HG03159 (cell line): Measurements from ENCODE around the gene ADH7.
"Not testable (repeated sequence)": the region's sequence is repeated elsewhere in the genome, so short reads cannot be mapped to it uniquely, and the experiment has no call there.

Experiments used
- ATAC-seq: cut with Tn5 transposase; IDR thresholded peaks from one replicate; pipeline ENCODE4 v1.9.1; 2021; ENCODE audit warnings: mild to moderate bottlenecking, moderate library complexity; ENCODE audit not compliant: unreplicated experiment

ADH7 gene

GRCh38 chr4:99381588-99382175 lies 53.5 kb downstream of the ADH7 start:
- peak; percentile 64 for ATAC-seq

- ATAC-seq: no peak
These were observed 55.6 kb downstream of the ADH7 start for GRCh38 chr4:99379571-99379970.

GRCh38 chr4:99378876-99379275 lies 56.3 kb downstream of the ADH7 start:
- ATAC-seq: no peak

GRCh38 chr4:99377341-99377740 lies 57.8 kb downstream of the ADH7 start:
- ATAC-seq: not testable (repeated sequence)

- ATAC-seq: not testable (repeated sequence)
These were observed 62.7 kb downstream of the ADH7 start for GRCh38 chr4:99372464-99372863.

- not testable (repeated sequence) for ATAC-seq
These were observed 67.3 kb downstream of the ADH7 start for GRCh38 chr4:99367817-99368216.

- no peak for ATAC-seq
These were observed 68.7 kb downstream of the ADH7 start for GRCh38 chr4:99366491-99366890.

GRCh38 chr4:99362768-99363167 lies 72.4 kb downstream of the ADH7 start:
- ATAC-seq: no peak
